SK-N-MC (cell line): ENCODE measurements around the gene ADAMTSL3.

Experiments
- EZH2 ChIP-seq: fragments of 200-600 bp; sonication (generic); IDR thresholded peaks from one replicate; pipeline ENCODE4 v1.6.1; 2017; ENCODE audit warnings: antibody characterized with exemption
- FOXP2 ChIP-seq: optimal IDR thresholded peaks from 2 replicates; pipeline ENCODE3; 2011; ENCODE audit warnings: mild to moderate bottlenecking, moderate library complexity; ENCODE audit not compliant: insufficient read depth; ENCODE audit errors: extremely low read length, control extremely low read depth
- POLR2AphosphoS5 ChIP-seq: IDR thresholded peaks from 2 replicates; pipeline ENCODE4 v1.6.1; 2012; ENCODE audit warnings: mild to moderate bottlenecking, low read depth, low read length, borderline replicate concordance

GRCh38 chr15:83665480-83665879 is 11.6 kb downstream of the ADAMTSL3 start:
- TF ChIP-seq POLR2AphosphoS5 (no peak), EZH2 (no peak), FOXP2 (no peak)
